Vagina (tissue), 2 donors: ENCODE measurements around the gene PANX3. TPM values are rescaled to one million over a fixed set of nuclear protein-coding genes. Genes with fewer than 3 reads are reported as not detected.

Source experiments
- DNase-seq, 2 donors: peaks; one replicate each; pipeline ENCODE4 v3.0.0-alpha.2; 2017; ENCODE audit errors: extremely low spot score in 2 of 2
- H3K27ac ChIP-seq: fragments of 200-600 bp; sonication (generic); one replicate; pipeline ENCODE4 v1.5.1; 2019
- H3K27me3 ChIP-seq: fragments of 200-600 bp; sonication (generic); one replicate; pipeline ENCODE4 v1.5.1; 2019
- H3K36me3 ChIP-seq, 2 donors: fragments of 200-600 bp; sonication (generic); one replicate each; pipeline ENCODE4 v1.5.1; 2017 to 2019
- H3K4me1 ChIP-seq: fragments of 200-600 bp; sonication (generic); one replicate; pipeline ENCODE4 v1.5.1; 2019
- H3K4me3 ChIP-seq, 2 donors: fragments of 200-600 bp; sonication (generic); 1 replicate in 1 of 2; 2 replicates in 1 of 2; pipeline ENCODE4 v1.5.1; 2016 to 2019
- H3K9me3 ChIP-seq: fragments of 200-600 bp; sonication (generic); one replicate; pipeline ENCODE4 v1.5.1; 2019
- CTCF ChIP-seq, 3 experiments: fragments of 450-650 bp in 2 of 3; fragments of 200-600 bp in 1 of 3; sonication (generic) in 1 of 3; IDR thresholded peaks; one replicate each; pipeline ENCODE4 v1.5.1; 2017 to 2019; ENCODE audit warnings: antibody characterized with exemption in 3 of 3, mild to moderate bottlenecking in 2 of 3, moderate library complexity in 2 of 3
- POLR2A ChIP-seq, 2 donors: fragments of 450-650 bp; IDR thresholded peaks; one replicate each; pipeline ENCODE4 v1.6.1; 2017; ENCODE audit warnings: antibody characterized with exemption in 2 of 2, mild to moderate bottlenecking in 2 of 2, moderate library complexity in 2 of 2
- POLR2AphosphoS5 ChIP-seq, 2 donors: sonication (generic); formaldehyde crosslinking; IDR thresholded peaks; one replicate each; pipeline ENCODE4 v1.9.0; 2017; ENCODE audit warnings: antibody characterized with exemption in 2 of 2, mild to moderate bottlenecking in 2 of 2, low read depth in 1 of 2; ENCODE audit not compliant: insufficient read depth in 1 of 2
- intact Hi-C: fragments of 100-400 bp; cut with DNase I; formaldehyde crosslinking; loops from one replicate; pipeline ENCODE4 v1.15.1; 2023
- total RNA-seq: library from RNA; depleted of rRNA; stranded (reverse); fragments of >200 nt; gene quantifications from one replicate; pipeline ENCODE4 v1.2.3, GENCODE V29; 2016

Gene PANX3
- total RNA-seq, 1 donor from 2014 or later, result not detected

- no peaks in the 10 kb centered on the region for H3K9me3 ChIP-seq
- intact Hi-C loops, result no loop called here
- no peaks in the 10 kb centered on the region for H3K27me3 ChIP-seq
- no peak for DNase-seq
- TF ChIP-seq CTCF (IDR thresholded peaks at IDR 0.05), result no peak
- no peak for TF ChIP-seq POLR2A (IDR thresholded peaks at IDR 0.05)
- TF ChIP-seq POLR2AphosphoS5 (IDR thresholded peaks at IDR 0.05; ENCODE audit: insufficient read depth in 1 of 2, low read depth in 1 of 2), result no peak
- no peaks in the 10 kb centered on the region for H3K36me3 ChIP-seq
- no peak overlapping the region for H3K27ac ChIP-seq
- no peaks in the 10 kb centered on the region for H3K4me1 ChIP-seq
- H3K4me3 ChIP-seq, result no peak overlapping the region
These were observed 34.9 kb downstream of the PANX3 start for GRCh38 chr11:124646148-124646547.

GRCh38 chr11:124648610-124649009 is 37.4 kb downstream of the PANX3 start:
- Histone ChIP-seq H3K27ac (no peak overlapping the region), H3K27me3 (no peaks in the 10 kb centered on the region), H3K4me3 (no peak overlapping the region), H3K9me3 (no peaks in the 10 kb centered on the region), H3K36me3 (no peaks in the 10 kb centered on the region), H3K4me1 (no peaks in the 10 kb centered on the region)
- TF ChIP-seq POLR2AphosphoS5 (IDR thresholded peaks at IDR 0.05; ENCODE audit: insufficient read depth in 1 of 2, low read depth in 1 of 2), result no peak
- intact Hi-C loops, result no loop called here
- DNase-seq, result no peak

DNA sequence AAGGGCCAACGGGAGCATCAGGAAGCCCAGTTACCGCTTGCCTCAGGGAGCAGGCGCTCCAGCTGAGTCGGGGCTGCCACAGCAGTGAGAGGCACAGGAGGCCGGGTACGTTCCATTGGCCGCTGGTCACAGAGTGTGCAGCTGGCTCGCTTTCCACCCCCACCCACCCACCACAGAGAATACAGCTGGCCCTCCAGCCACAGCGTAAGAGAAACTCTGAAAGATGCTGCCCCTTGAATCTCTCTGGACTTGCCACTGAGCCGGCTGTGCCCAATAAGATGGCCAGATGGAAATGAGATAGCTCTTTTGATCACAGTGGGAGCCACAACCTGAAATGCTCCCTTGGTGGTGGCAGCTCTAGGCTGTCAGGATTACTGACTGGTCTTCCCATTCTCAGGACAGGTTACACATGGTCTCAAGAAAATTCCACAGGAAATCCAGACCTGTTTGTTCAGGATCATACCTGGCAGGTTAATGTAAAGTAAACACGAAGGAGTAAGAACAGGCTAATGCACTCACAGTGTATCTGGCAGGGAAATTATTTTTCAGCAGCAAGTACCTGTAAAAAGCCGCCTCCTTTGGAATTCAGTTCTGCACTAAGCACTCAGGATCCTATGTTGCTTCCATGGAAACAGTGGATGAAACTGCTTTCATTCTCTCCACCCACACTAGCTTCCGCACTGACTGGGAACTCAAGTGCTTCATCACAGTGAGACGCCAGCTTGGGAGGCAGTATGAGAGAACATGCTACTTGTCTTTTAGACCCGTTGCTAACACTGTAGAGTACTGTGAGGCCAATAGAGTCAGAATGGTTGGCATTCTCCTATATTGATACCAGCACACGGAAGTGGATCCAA is 45.8 kb downstream of the PANX3 start:
- no peaks in the 10 kb centered on the region for H3K36me3 ChIP-seq
- no peaks in the 10 kb centered on the region for H3K4me1 ChIP-seq
- no peaks in the 10 kb centered on the region for H3K9me3 ChIP-seq
- no peak overlapping the region for H3K27ac ChIP-seq
- TF ChIP-seq POLR2AphosphoS5 (IDR thresholded peaks at IDR 0.05; ENCODE audit: insufficient read depth in 1 of 2, low read depth in 1 of 2) (no peak), CTCF (IDR thresholded peaks at IDR 0.05) (no peak), POLR2A (IDR thresholded peaks at IDR 0.05) (no peak)
- no peak overlapping the region for H3K4me3 ChIP-seq
- no peak for DNase-seq
- intact Hi-C loops, result no loop called here
- no peaks in the 10 kb centered on the region for H3K27me3 ChIP-seq

DNA sequence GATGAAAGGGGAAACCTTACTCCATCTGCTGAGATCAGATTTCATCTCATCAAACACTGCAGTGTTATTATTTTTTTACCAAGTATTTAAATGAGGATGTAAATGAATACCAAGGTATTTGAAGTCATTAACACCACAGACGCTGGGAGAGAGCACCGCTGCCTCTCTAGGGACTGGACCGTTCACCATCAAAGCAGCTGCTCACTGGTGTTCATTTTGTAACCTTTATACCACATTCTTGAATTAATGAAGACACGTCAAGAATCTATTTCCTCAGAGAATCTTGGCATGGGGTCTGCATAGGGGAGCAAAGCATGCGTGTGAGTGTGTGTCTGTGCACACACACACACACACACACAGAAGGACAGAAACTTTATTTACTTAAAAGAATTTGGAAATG is 46.7 kb downstream of the PANX3 start:
- TF ChIP-seq POLR2A (IDR thresholded peaks at IDR 0.05), result no peak
- no peak for TF ChIP-seq CTCF (IDR thresholded peaks at IDR 0.05)
- no peak for TF ChIP-seq POLR2AphosphoS5 (IDR thresholded peaks at IDR 0.05; ENCODE audit: insufficient read depth in 1 of 2, low read depth in 1 of 2)
- Histone ChIP-seq H3K4me1 (no peaks in the 10 kb centered on the region), H3K27me3 (no peaks in the 10 kb centered on the region), H3K4me3 (no peak overlapping the region), H3K36me3 (no peaks in the 10 kb centered on the region), H3K9me3 (no peaks in the 10 kb centered on the region), H3K27ac (no peak overlapping the region)
- DNase-seq, result no peak
- intact Hi-C loops, result no loop called here

- Histone ChIP-seq H3K36me3 (no peaks in the 10 kb centered on the region), H3K27ac (no peak overlapping the region), H3K4me1 (no peaks in the 10 kb centered on the region), H3K4me3 (no peak overlapping the region), H3K9me3 (no peaks in the 10 kb centered on the region), H3K27me3 (no peaks in the 10 kb centered on the region)
- intact Hi-C loops, result no loop called here
- no peak for DNase-seq
- no peak for TF ChIP-seq CTCF (IDR thresholded peaks at IDR 0.05)
- TF ChIP-seq POLR2A (IDR thresholded peaks at IDR 0.05), result no peak
- TF ChIP-seq POLR2AphosphoS5 (IDR thresholded peaks at IDR 0.05; ENCODE audit: insufficient read depth in 1 of 2, low read depth in 1 of 2), result no peak
These were observed 47.3 kb downstream of the PANX3 start for GRCh38 chr11:124658501-124658900.
